GM12892 (cell line): ENCODE data around the gene EML6.

Experiments used
- POLR2A ChIP-seq: IDR thresholded peaks from 2 replicates; pipeline ENCODE4 v1.6.1; 2011; ENCODE audit warnings: low read depth, low read length, control low read depth
- POLR2AphosphoS5 ChIP-seq: IDR thresholded peaks from 2 replicates; pipeline ENCODE4 v1.6.1; 2011; ENCODE audit warnings: low read depth, low read length, control low read depth
- TAF1 ChIP-seq: IDR thresholded peaks from 2 replicates; pipeline ENCODE4 v1.6.1; 2011; ENCODE audit warnings: low read depth, mild to moderate bottlenecking, control low read depth, low read length, borderline replicate concordance

DNA sequence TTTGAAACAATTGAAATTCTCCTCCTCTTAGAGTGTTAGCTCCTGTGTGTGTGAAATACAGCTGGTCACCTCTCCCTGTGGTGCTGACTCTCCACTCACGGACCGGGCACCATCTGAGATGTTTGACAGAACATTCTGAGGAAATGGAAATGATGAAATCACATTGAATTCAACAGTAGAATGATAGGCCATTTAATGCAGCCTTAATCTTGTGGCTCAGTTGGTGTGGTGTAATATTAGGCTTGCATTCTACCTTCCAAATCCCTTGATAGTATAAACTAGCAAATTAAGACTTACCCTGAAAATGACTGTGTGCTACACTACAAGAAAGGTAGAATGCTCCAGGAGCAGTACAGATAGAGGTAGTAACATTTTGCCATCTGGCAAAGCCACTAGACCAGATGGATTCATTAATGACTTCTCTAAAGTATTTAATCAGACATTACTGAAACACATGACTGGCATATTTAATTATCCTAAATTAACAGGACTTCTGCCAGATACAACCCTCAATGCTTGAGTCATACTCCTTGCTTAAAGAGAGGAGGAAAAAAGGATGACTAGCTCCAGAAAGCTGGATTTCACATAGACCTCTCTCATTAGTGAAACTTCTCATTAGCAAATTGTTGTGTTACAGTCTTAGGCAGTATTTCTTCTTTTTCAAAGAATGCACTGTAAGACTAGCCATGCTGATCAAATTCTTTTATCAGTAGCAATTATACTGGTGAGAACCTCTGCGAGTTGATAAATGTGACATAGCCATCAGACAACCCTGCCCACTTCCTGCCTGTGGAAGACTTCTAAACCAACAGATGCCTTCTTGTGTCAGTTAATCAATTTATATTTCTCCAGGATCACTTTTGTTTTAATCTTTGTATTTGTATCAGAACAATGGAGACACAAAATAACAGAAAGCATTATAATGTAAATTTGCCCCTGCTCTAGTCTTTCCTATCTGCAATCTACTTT, 80.6 kb downstream of the EML6 start:
- TF ChIP-seq POLR2A (no peak), TAF1 (no peak), POLR2AphosphoS5 (no peak)
